ENCODE results near the gene USP47. TPM values are rescaled to one million over a fixed set of nuclear protein-coding genes. Genes with fewer than 3 reads are reported as not detected.

USP47 gene
- total RNA-seq, 1 experiment from 2014 or later: 45.9 TPM

DNA sequence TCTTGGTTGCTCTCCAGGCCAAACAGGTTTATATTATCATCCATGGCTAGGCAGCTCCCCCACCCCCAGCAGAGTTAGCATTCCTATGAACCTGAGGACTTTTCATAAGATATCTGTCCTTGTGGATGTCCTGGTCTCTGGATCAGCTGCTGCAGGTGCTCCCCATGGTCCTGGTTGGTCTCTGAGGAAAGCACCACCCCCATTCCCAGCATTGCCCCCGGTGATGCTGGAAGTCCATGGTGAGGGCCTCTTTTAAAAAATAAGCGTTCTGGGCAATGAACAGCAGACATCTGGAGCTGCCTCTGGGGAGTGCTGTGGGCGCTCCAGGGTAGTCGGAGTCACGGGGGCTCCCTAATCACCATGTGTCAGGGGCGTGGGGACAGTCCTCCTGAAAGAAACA is 140.1 kb downstream of the USP47 start:
- no TSS peak for BruUV-seq (replicated peaks)
- H3K9me3 ChIP-seq (ENCODE audit: low read depth, low read length, poor library complexity, severe bottlenecking): no peaks in the 10 kb centered on the region
- no peak overlapping the region for H3K4me3 ChIP-seq (ENCODE audit: low read depth, low read length, poor library complexity, severe bottlenecking)
- no peaks in the 10 kb centered on the region for H3K27me3 ChIP-seq (replicated peaks; ENCODE audit: insufficient read depth, low read depth, low read length, poor library complexity)
- peaks cover 29% of the 10 kb centered on the region for H3K4me1 ChIP-seq (ENCODE audit: insufficient read depth, low read length, poor library complexity, severe bottlenecking)
- TF ChIP-seq EZH2 (IDR thresholded peaks at IDR 0.05; ENCODE audit: borderline replicate concordance, low read depth, low read length, poor library complexity, severe bottlenecking): no peak
- TF ChIP-seq, protein P1, sequence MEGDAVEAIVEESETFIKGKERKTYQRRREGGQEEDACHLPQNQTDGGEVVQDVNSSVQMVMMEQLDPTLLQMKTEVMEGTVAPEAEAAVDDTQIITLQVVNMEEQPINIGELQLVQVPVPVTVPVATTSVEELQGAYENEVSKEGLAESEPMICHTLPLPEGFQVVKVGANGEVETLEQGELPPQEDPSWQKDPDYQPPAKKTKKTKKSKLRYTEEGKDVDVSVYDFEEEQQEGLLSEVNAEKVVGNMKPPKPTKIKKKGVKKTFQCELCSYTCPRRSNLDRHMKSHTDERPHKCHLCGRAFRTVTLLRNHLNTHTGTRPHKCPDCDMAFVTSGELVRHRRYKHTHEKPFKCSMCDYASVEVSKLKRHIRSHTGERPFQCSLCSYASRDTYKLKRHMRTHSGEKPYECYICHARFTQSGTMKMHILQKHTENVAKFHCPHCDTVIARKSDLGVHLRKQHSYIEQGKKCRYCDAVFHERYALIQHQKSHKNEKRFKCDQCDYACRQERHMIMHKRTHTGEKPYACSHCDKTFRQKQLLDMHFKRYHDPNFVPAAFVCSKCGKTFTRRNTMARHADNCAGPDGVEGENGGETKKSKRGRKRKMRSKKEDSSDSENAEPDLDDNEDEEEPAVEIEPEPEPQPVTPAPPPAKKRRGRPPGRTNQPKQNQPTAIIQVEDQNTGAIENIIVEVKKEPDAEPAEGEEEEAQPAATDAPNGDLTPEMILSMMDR (conservative IDR thresholded peaks at IDR 0.05; ENCODE audit: low read depth, low read length): no peak
- intact Hi-C loops (cut with micrococcal nuclease; ENCODE audit: unreplicated experiment): no loop called here
- no peak overlapping the region for H3K27ac ChIP-seq (ENCODE audit: low read depth, low read length, poor library complexity, severe bottlenecking)
- ChIA-PET POLR2A (ENCODE audit: low non-redundant PET) (no interaction called here), CTCF (no interaction called here)
- H3K36me3 ChIP-seq (ENCODE audit: insufficient read depth, low read length, poor library complexity, severe bottlenecking): no peaks in the 10 kb centered on the region
- DNase-seq (ENCODE audit: low spot score): no peak

DNA sequence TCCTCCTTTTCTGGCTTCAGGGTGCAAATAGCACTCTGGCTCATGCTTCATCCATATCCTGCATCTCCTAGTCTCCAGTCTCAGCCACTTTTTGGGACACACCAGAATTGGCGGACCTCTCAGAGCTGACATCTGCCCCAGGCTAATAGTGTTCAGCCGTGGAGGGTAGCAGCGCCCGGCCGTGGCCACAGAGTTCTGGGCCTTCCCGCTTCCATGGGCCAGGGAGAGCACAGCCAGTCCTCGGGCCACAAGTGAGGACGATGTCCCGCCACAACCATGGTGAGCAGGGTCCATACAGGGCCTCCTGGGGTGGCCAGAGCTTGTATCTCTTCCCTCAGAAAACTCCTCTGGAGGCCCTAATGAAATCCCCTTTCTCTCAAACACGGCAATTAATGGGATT is 140.7 kb downstream of the USP47 start:
- POLR2A ChIA-PET (ENCODE audit: low non-redundant PET): no interaction called here
- H3K9me3 ChIP-seq (ENCODE audit: low read depth, low read length, poor library complexity, severe bottlenecking): no peaks in the 10 kb centered on the region
- H3K27me3 ChIP-seq (replicated peaks; ENCODE audit: insufficient read depth, low read depth, low read length, poor library complexity): no peaks in the 10 kb centered on the region
- intact Hi-C loops (cut with micrococcal nuclease; ENCODE audit: unreplicated experiment): no loop called here
- DNase-seq (ENCODE audit: low spot score): no peak
- TF ChIP-seq, protein P1 (conservative IDR thresholded peaks at IDR 0.05; ENCODE audit: low read depth, low read length): no peak
- no peak for TF ChIP-seq EZH2 (IDR thresholded peaks at IDR 0.05; ENCODE audit: borderline replicate concordance, low read depth, low read length, poor library complexity, severe bottlenecking)
- BruUV-seq (replicated peaks): no TSS peak
- no peak overlapping the region for H3K4me3 ChIP-seq (ENCODE audit: low read depth, low read length, poor library complexity, severe bottlenecking)
- no peaks in the 10 kb centered on the region for H3K36me3 ChIP-seq (ENCODE audit: insufficient read depth, low read length, poor library complexity, severe bottlenecking)
- H3K27ac ChIP-seq (ENCODE audit: low read depth, low read length, poor library complexity, severe bottlenecking): no peak overlapping the region
- CTCF ChIA-PET: no interaction called here
- peaks cover 23% of the 10 kb centered on the region for H3K4me1 ChIP-seq (ENCODE audit: insufficient read depth, low read length, poor library complexity, severe bottlenecking)

DNA sequence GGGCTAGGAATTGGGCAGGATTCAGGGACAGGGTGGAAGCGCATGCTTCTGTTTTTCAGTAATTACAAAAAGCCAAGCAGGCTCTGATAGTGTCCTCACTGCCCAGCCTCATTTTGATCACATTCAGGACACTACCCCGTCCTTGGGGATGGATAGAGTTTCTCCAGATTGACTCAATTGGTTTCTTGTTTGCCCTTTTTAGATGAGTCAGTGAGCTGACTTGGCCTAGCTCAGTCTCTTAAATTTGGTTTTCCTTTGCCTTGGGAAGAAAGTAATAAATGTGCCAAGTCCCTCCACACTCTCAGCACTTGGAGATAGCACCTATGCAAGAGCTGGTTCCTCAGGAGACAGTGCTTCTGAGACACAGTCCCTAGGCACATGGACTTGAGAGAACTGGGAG is 141.2 kb downstream of the USP47 start:
- intact Hi-C loops (cut with micrococcal nuclease; ENCODE audit: unreplicated experiment): no loop called here
- H3K36me3 ChIP-seq (ENCODE audit: insufficient read depth, low read length, poor library complexity, severe bottlenecking): no peaks in the 10 kb centered on the region
- ChIA-PET CTCF (no interaction called here), POLR2A (ENCODE audit: low non-redundant PET) (no interaction called here)
- no peak for TF ChIP-seq EZH2 (IDR thresholded peaks at IDR 0.05; ENCODE audit: borderline replicate concordance, low read depth, low read length, poor library complexity, severe bottlenecking)
- TF ChIP-seq, protein P1 (conservative IDR thresholded peaks at IDR 0.05; ENCODE audit: low read depth, low read length): no peak
- no TSS peak for BruUV-seq (replicated peaks)
- H3K4me1 ChIP-seq (ENCODE audit: insufficient read depth, low read length, poor library complexity, severe bottlenecking): peaks cover 18% of the 10 kb centered on the region
- no peaks in the 10 kb centered on the region for H3K27me3 ChIP-seq (replicated peaks; ENCODE audit: insufficient read depth, low read depth, low read length, poor library complexity)
- no peak for DNase-seq (ENCODE audit: low spot score)
- no peak overlapping the region for H3K27ac ChIP-seq (ENCODE audit: low read depth, low read length, poor library complexity, severe bottlenecking)
- no peak overlapping the region for H3K4me3 ChIP-seq (ENCODE audit: low read depth, low read length, poor library complexity, severe bottlenecking)
- no peaks in the 10 kb centered on the region for H3K9me3 ChIP-seq (ENCODE audit: low read depth, low read length, poor library complexity, severe bottlenecking)
